HG02852 (cell line): ENCODE results near the gene RIMBP2.

Experiments used
- ATAC-seq: cut with Tn5 transposase; IDR thresholded peaks from one replicate; pipeline ENCODE4 v1.9.1; 2021; ENCODE audit warnings: mild to moderate bottlenecking, moderate library complexity; ENCODE audit not compliant: unreplicated experiment

RIMBP2 gene

DNA sequence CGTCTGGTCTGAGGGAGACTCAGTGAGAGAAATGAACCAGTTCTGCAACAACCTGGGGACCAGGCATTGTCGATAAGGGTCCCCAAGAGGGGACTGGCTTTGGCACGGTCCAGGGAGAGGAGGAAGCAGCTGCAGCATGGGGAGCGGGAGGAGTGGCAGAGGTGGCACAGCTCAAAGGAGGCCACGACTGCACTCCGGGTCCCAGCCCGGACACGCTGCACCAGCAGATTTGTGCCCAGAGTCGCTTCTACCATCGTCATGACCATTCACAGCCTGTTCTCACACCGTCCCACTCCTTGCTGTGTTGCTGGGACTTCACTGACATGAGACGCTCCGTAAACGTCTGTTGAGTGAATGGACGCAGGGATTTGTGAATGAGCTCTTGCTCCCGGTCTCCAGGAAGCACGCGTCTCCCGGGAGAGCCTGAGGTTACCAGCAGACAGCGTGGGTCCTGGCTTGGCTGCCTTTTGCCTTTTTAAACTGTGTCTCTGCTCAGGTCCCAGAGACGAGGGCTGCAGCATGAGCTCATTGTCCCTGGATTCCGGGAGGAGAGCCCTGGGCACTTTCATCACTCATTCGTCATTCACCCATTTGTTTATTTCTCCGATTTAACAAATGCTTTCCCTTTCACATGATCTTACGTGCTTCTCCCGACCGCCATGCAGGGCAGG, 241.4 kb downstream of the RIMBP2 start:
- ATAC-seq = no peak

DNA sequence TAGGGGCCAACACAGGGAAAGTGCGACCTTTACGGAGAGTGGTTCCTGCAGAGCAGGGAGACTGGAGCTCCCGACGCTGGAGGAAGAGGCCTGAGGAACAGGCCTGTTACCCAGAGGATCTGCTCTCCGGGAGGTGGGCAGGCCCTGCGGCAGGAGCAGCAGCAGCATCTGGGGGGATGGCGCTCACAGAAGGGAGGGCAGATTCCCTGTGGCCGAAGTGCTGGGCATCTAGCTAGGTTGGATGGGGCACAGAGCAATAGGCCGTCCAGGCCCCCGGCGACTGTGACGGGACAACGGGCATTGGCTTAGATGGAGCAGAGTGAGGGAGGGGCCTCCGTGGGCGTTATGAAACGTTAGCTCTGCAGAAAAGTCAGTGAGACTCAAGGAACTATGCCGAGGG, 242.8 kb downstream of the RIMBP2 start:
- ATAC-seq = no peak

DNA sequence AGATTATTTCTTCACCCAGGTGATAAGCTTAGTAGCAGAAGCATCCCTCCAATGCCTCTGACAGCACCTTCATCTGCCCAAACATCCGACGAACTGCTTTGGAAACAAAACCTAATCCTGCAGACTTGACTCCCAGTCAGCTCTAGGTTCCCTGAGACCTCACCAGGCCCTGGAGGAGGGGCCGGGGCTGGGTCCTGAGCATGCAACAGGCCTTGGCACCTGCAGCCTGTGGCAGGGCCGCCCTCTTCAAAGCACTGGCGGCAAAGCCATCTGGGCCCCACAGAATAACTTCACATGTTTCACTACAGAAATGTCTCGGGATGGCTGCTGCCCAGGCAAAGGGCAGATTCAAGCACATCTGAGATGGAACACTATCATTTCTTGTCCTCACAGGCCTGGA, 245.1 kb downstream of the RIMBP2 start:
- ATAC-seq = no peak

DNA sequence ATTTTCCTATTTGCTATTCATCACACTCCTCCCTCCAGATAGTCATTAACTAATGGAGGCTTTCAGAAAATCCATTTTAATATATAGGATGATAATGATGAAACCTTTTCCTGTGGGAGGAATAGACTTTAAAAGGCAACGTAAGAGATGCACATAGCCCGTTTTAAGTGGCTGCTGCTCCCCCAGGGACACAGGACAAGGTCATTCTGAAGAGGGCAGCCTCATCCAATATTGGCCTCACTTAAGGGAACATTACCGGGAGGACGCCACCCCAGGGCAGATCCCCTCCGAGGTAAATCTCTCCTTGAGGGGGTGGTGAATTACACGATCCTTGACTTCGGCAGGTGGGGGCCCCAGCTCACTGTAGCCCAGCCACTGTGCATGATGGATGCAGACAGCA, 246.5 kb downstream of the RIMBP2 start:
- ATAC-seq = no peak

- ATAC-seq = no peak
Measured at GRCh38 chr12:130468700-130469245, 247.3 kb downstream of the RIMBP2 start.

- ATAC-seq = no peak
Measured at GRCh38 chr12:130468186-130468585, 247.9 kb downstream of the RIMBP2 start.

GRCh38 chr12:130465626-130466025, 250.5 kb downstream of the RIMBP2 start:
- no peak for ATAC-seq

DNA sequence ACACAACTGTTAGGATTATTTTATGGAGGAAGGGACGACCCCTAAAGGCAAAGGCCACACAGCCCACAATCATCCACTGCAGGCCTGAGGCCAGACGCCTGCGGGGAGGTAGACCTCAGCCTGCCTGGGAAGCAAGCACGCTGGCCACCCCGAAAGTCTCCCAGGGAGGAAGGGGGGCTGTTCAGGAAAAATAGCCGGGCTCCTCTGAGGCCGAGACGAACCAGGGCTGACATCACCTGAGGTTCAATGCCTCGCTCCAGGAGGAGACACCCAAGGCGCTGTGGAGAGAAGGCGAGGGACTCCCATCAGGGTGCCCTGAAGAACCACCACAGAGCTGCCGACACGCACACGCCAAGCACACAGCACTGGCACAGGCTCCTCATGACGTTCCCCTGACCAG, 251.1 kb downstream of the RIMBP2 start:
- no peak for ATAC-seq

GRCh38 chr12:130463818-130464670, 252.1 kb downstream of the RIMBP2 start:
- ATAC-seq = no peak

DNA sequence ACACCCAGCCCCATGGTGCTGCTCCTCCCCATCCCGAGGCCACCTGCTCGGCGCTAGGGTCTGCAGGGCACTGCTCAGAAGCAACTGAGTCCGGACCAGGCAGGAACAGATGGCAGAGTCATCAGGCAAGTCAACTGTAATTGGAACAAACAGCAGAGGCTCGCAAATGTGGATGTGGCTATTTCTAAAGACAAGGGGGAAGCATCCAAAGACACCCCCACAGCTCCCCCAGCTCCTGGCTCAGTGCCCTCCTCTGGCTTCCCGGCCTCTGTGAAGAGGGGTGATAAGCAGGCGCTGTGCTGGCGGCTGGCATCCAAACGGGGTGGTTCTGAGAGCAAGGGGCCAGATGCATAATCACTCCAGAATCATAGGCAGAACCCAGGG, 252.8 kb downstream of the RIMBP2 start:
- ATAC-seq = no peak

DNA sequence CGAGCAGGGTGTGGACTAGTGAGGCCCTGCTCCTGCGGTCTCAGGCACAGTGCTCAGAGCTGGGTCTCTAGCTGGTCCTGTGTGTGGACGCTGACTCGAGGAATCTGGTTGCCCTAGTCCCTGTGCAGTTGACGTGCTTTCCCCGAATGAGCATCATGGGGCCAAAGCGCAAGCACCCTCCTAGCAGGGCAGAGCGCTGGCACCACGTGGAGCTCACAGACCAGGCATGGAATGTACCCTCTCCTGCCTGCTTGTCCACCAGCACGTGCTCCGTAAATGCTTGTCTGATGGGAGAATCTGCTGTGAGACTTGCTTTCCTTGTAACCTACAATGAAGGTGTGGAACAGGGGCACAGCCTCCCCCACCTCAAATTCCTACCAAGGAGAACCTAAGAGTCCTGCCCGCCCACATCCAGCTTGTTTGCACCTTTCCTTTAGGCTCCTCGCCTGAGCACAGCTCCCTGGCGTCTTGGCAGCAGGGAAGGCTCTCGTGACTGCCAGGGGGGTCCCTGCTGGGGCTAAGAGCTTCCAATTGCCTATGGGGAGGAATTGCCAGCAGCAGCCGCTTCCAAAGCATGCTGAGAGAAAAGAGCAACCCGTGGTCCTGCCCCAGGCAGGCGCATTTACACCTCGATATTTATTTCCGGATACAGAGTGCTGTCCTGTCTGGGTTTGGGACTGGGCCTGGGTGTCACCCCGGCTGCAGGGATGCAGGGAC, 253.4 kb downstream of the RIMBP2 start:
- ATAC-seq = no peak

DNA sequence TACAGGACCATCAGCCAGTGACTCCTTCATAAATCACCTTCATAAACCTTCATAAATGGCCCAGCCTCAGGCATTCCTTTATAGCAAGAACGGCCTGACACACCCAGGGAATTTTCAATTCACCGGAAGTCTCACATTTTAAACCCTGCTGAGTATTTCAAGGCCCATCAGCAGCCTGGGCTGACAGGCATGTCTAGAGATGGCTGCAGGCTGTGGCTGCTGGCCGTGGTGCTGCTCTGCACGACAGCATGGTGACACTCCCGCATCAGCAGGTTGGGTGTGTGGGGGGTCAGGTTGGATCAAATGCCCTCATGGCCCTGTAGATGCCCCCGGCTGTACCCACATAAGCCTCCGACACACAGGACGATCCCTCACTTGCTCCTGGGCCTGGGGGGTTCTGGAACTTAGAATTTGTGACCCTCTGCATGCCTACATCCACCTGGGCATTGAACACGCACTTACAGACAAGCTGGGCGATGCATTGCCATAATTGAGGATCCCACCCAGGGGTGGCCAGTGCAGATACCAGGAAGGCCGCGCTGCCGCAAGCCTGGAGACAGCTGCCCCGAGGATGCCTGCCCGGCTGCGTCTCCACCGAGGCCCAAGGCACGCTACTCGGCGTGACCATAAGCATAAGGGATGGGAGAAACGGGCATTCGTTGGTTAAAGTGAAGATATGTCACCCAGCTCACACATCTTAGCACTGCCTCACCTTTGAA, 254.1 kb downstream of the RIMBP2 start:
- no peak for ATAC-seq

DNA sequence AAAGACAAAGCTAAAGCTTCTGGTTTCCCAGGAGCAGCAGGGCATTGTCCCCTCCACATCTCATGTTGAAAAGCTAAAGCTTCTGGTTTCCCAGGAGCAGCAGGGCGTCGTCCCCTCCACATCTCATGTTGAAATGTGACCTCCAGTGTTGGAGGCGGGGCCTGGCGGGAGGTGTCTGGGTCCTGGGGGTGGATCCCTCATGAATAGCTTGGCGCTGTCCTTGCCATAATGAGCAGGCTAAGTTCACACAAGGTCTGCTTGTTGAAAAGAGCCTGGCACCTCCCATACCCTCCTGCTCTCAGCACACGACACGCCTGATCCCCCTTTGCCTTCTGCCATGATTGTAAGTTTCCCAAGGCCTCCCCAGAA, 254.7 kb downstream of the RIMBP2 start:
- no peak for ATAC-seq

DNA sequence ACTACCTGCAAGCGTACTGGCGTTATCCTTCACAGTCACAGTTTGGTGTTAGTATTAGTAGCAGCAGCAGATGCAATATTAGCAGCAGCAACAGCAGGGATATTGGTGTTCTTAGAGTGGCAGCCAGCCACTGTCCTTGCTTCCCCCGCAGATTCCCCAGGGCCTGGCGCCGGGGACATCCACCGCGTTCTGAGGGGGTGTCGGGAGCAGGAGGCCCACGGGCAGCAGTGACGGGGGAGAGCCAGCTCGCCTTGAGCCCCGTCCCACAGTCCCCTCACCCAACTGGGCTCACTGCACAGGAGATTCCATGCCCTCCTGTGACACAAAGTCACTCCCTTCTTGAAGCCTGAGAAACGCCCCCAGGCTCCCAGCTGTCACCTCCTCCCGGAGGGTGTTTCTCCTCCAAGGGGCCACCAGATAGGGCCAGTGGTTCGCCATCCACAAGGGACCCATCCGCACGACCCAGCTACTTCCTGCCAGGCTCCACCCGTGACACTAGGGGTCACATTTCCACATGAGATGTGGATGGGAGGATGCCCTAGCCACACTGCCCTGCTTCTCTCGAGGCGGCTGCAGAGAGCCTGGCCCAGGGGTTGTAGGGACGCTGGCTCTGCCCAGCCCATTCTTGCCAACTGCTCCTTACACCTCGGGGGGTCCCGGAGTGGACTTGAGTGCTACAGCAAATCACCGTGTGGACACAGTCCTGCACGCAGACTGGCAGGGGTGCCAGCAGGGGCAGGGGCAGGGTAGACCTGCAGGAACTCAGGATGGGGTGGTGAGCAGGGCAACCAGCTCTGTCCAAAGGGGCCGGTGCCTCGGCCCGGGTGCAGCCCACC, 255.3 kb downstream of the RIMBP2 start:
- no peak for ATAC-seq

- ATAC-seq = no peak
Measured at GRCh38 chr12:130459916-130460315, 256.2 kb downstream of the RIMBP2 start.

DNA sequence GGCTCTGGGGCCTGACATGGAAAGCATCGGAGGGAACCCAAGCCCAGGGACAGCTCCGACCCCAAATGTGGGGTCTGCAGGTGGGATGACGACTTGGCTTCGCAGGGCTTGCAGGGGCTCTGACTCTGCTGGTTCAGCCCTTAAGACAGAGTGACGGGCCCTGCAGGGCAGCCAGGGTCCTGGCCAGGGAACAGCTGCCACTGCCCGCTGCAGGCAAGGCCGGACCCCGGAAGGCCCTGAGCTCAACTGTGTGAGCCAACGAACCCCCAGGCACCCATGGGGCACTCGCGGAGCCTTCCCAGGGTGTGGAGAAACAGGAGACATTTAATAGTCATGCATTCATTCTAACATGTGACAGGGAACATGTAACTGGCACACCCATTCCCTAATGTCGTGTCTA, 257.8 kb downstream of the RIMBP2 start:
- no peak for ATAC-seq

- no peak for ATAC-seq
Measured at GRCh38 chr12:130457215-130457614, 258.9 kb downstream of the RIMBP2 start.

- ATAC-seq = no peak
Measured at GRCh38 chr12:130456375-130457199, 259.5 kb downstream of the RIMBP2 start.

DNA sequence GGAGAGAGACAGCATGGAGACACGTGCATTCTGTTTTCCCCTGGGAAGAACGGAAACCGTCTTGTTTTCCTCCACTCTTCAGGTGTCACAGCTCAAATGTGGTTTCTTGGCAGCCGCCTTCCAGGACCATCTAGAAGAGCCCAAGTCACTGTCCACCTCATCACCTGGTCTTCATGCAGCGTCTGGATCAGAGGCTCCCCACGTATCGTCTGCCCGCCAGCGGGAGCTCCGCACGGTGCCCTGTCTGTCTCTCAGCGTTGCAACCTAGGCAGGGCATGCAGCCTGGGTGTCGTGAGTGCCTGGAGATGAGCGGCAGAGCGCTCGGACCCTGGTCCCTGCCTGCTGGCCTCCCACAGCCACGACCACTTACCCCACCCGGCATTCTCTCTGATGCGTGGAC, 260.9 kb downstream of the RIMBP2 start:
- ATAC-seq = no peak
